Posterior cingulate gyrus (tissue), 11 donors: ENCODE measurements around the gene TIMM23.

Source experiments
- DNase-seq, 10 donors: peaks; one replicate each; pipeline versions ENCODE4 v3.0.0 to v3.0.0-alpha.2; 2020 to 2021; ENCODE audit warnings: mixed read lengths in 3 of 10
- intact Hi-C: fragments of 100-400 bp; cut with DNase I; formaldehyde crosslinking; loops from one replicate; pipeline ENCODE4 v1.15.1; 2023

The TIMM23 gene

GRCh38 chr10:46019569-46020343 lies 47.5 kb downstream of the TIMM23 start:
- intact Hi-C loops: loop anchor here (10.0 kb wide), 1 partner anchor 45 kb away; the partner anchor contains the start of gene TIMM23
- DNase-seq: no peak

- intact Hi-C loops: loop anchor here (10.0 kb wide), 1 partner anchor 46 kb away; the partner anchor contains the start of gene TIMM23
- no peak for DNase-seq
Observed at GRCh38 chr10:46020344-46020657, 48.0 kb downstream of the TIMM23 start.

- intact Hi-C loops: loop anchor here (10.0 kb wide), 1 partner anchor 48 kb away; the partner anchor contains the start of gene TIMM23
- DNase-seq: peak; percentile 76 to 98 (median 88)
Observed at GRCh38 chr10:46022978-46023702, 50.9 kb downstream of the TIMM23 start.

- intact Hi-C loops: loop anchor here (10.0 kb wide), 1 partner anchor 50 kb away; the partner anchor contains the start of gene TIMM23
- no peak for DNase-seq
Observed at GRCh38 chr10:46024948-46025347, 52.7 kb downstream of the TIMM23 start.

GRCh38 chr10:46025406-46025805 lies 53.1 kb downstream of the TIMM23 start:
- intact Hi-C loops: loop anchor here (10.0 kb wide), 1 partner anchor 51 kb away; the partner anchor contains the start of gene TIMM23
- DNase-seq: no peak

- DNase-seq: no peak
- intact Hi-C loops: loop anchor here (10.0 kb wide), 1 partner anchor 51 kb away; the partner anchor contains the start of gene TIMM23
Observed at GRCh38 chr10:46026106-46026505, 53.8 kb downstream of the TIMM23 start.

- intact Hi-C loops: loop anchor here (10.0 kb wide), 1 partner anchor 54 kb away; the partner anchor contains the start of gene TIMM23
- no peak for DNase-seq
Observed at GRCh38 chr10:46028584-46029460, 56.5 kb downstream of the TIMM23 start.

- intact Hi-C loops: loop anchor here (10.0 kb wide), 1 partner anchor 55 kb away; the partner anchor contains the start of gene TIMM23
- DNase-seq: no peak
Observed at GRCh38 chr10:46029461-46030030, 57.3 kb downstream of the TIMM23 start.

GRCh38 chr10:46030091-46030937 lies 58.0 kb downstream of the TIMM23 start, which contains the start of gene NCOA4:
Gene NCOA4, minus strand, starts transcription at chr10:46030623. Its CDS starts 13,943 bp downstream, at chr10:46016680.
- DNase-seq: peak; percentile 91 to 100 (median 96)
- intact Hi-C loops: no loop called here

GRCh38 chr10:46031648-46032532 lies 59.6 kb downstream of the TIMM23 start:
- intact Hi-C loops: no loop called here
- DNase-seq: no peak

GRCh38 chr10:46033602-46034011 lies 61.3 kb downstream of the TIMM23 start:
- intact Hi-C loops: no loop called here
- no peak for DNase-seq

- intact Hi-C loops: no loop called here
- DNase-seq: no peak
Observed at GRCh38 chr10:46035923-46036849, 63.9 kb downstream of the TIMM23 start.

- intact Hi-C loops: no loop called here
- no peak for DNase-seq
Observed at GRCh38 chr10:46037107-46037825, 65.0 kb downstream of the TIMM23 start.

GRCh38 chr10:46040004-46040403 lies 67.7 kb downstream of the TIMM23 start:
- no peak for DNase-seq
- intact Hi-C loops: no loop called here

GRCh38 chr10:46042527-46042926 lies 70.2 kb downstream of the TIMM23 start:
- DNase-seq: no peak
- intact Hi-C loops: no loop called here

GRCh38 chr10:46046261-46046660 lies 74.0 kb downstream of the TIMM23 start, which contains the start of gene MSMB:
Gene MSMB, minus strand, starts transcription at chr10:46046269. Its CDS starts 32 bp downstream, at chr10:46046237.
- DNase-seq: no peak
- intact Hi-C loops: no loop called here
